Measurements from ENCODE around the gene NEURL2. TPM values are rescaled to one million over a fixed set of nuclear protein-coding genes. Genes with fewer than 3 reads are reported as not detected.

NEURL2 gene
- total and polyA plus RNA-seq, 4 donors: 2.4 to 7.0 (median 5.0) TPM

GRCh38 chr20:45890077-45890984 lies 677 bp downstream of the NEURL2 start:
- WGBS (ENCODE audit: insufficient coverage): under 1% methylated on average over 79 of the region's 79 CpGs
- H3K9me3 ChIP-seq (ENCODE audit: control insufficient read depth, insufficient read depth, low read length): no peaks in the 10 kb centered on the region
- no peaks in the 10 kb centered on the region for H3K27me3 ChIP-seq (ENCODE audit: control insufficient read depth, insufficient read depth, low read length)
- peak overlapping the region; percentile 94 for H3K4me3 ChIP-seq (ENCODE audit: low read depth, low read length)
- peaks cover 42% of the 10 kb centered on the region for H3K4me1 ChIP-seq (ENCODE audit: control insufficient read depth, insufficient read depth, low read length)
- peak; percentile 48 to 94 (median 62) for DNase-seq (ENCODE audit: low read depth in 4 of 6, low spot score in 6 of 6)
- H3K36me3 ChIP-seq (ENCODE audit: control insufficient read depth, insufficient read depth, low read length): peaks cover 41% of the 10 kb centered on the region
- peak overlapping the region; percentile 88 for H3K27ac ChIP-seq (ENCODE audit: low read depth, low read length)

DNA sequence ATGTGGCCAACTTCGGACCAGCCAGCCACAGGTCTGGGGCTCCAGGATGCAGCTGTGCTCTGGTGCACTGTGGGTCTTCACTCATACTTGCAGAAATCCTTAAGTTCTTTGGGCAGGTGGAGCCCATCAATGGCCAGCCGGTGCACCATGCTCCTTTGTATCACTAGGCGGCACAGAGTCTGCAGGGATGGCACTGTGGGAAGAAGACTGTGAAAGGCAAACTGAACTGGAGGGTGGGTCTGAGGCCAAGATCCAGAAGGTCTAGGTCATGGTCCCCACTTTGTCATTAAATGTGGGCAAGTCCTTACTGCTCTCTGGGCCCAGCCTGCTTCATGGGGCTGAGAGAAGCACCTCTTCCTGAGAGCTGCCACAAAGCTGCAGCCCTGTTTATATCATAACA lies 2.3 kb downstream of the NEURL2 start:
- H3K36me3 ChIP-seq (ENCODE audit: control insufficient read depth, insufficient read depth, low read length): peaks cover 47% of the 10 kb centered on the region
- WGBS (ENCODE audit: insufficient coverage): 91% methylated on average over 3 of the region's 3 CpGs
- H3K9me3 ChIP-seq (ENCODE audit: control insufficient read depth, insufficient read depth, low read length): no peaks in the 10 kb centered on the region
- H3K4me1 ChIP-seq (ENCODE audit: control insufficient read depth, insufficient read depth, low read length): peaks cover 42% of the 10 kb centered on the region
- no peak for DNase-seq (ENCODE audit: low read depth in 4 of 6, low spot score in 6 of 6)
- no peak overlapping the region for H3K27ac ChIP-seq (ENCODE audit: low read depth, low read length)
- H3K4me3 ChIP-seq (ENCODE audit: low read depth, low read length): no peak overlapping the region
- H3K27me3 ChIP-seq (ENCODE audit: control insufficient read depth, insufficient read depth, low read length): no peaks in the 10 kb centered on the region

- H3K4me3 ChIP-seq (ENCODE audit: low read depth, low read length): no peak within 1 kb of the TSS
- H3K27ac ChIP-seq (ENCODE audit: low read depth, low read length): no peak within 1 kb of the TSS
- H3K9me3 ChIP-seq (ENCODE audit: control insufficient read depth, insufficient read depth, low read length): no peaks in the 10 kb centered on the region
- H3K36me3 ChIP-seq (ENCODE audit: control insufficient read depth, insufficient read depth, low read length): peaks cover 53% of the 10 kb centered on the region
- peaks cover 35% of the 10 kb centered on the region for H3K4me1 ChIP-seq (ENCODE audit: control insufficient read depth, insufficient read depth, low read length)
- 100% methylated on average over 3 of the region's 8 CpGs for WGBS (ENCODE audit: insufficient coverage)
- H3K27me3 ChIP-seq (ENCODE audit: control insufficient read depth, insufficient read depth, low read length): no peaks in the 10 kb centered on the region
- DNase-seq (ENCODE audit: low read depth in 4 of 6, low spot score in 6 of 6): no peak
Measured at GRCh38 chr20:45887346-45887715, 3.7 kb downstream of the NEURL2 start, which contains the start of gene SPATA25. TSS of gene SPATA25 (minus strand) at chr20:45887622. CDS start at chr20:45887590, 32 bp downstream.

DNA sequence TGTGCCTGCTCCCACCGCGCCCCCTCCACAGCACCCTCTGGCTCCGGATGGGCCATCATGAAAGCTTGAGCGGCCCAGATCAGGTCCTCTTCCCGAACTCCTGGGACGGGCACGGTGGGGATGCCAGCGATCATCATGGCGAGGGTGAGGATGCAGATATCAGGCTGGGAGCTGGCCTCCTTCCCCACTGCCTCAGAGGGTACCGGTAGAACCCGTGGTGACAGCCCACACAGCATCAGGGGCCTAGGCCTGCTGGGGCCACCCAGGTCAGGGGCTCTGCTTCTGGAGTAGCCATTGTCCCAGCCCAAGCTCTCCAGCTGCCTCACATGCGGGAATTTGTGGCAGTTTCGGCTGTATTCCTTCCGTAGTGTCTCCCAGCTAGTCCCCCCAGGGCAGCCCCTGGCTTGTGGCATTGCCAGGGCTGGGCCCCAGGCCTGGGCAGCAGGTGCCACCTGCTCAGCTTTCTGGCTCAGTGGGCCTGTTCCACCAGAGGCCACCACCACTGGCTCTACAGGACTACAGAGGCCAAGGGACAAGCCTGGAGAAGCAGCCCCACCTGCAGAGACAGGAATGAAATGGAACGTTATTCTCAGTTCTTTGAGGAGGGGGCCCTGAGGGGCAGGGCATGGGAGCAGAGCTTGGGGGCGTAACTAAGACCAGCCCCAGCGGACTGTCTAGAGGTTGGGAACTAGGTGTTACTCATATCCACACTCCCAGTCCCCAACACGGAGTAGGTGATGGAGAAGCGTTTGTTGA lies 4.2 kb downstream of the NEURL2 start:
- Histone ChIP-seq H3K4me3 (ENCODE audit: low read depth, low read length) (no peak overlapping the region), H3K9me3 (ENCODE audit: control insufficient read depth, insufficient read depth, low read length) (no peaks in the 10 kb centered on the region), H3K36me3 (ENCODE audit: control insufficient read depth, insufficient read depth, low read length) (peaks cover 53% of the 10 kb centered on the region), H3K27ac (ENCODE audit: low read depth, low read length) (no peak overlapping the region), H3K27me3 (ENCODE audit: control insufficient read depth, insufficient read depth, low read length) (no peaks in the 10 kb centered on the region), H3K4me1 (ENCODE audit: control insufficient read depth, insufficient read depth, low read length) (peaks cover 32% of the 10 kb centered on the region)
- 84% methylated on average over 15 of the region's 19 CpGs for WGBS (ENCODE audit: insufficient coverage)
- DNase-seq (ENCODE audit: low read depth in 4 of 6, low spot score in 6 of 6): no peak

DNA sequence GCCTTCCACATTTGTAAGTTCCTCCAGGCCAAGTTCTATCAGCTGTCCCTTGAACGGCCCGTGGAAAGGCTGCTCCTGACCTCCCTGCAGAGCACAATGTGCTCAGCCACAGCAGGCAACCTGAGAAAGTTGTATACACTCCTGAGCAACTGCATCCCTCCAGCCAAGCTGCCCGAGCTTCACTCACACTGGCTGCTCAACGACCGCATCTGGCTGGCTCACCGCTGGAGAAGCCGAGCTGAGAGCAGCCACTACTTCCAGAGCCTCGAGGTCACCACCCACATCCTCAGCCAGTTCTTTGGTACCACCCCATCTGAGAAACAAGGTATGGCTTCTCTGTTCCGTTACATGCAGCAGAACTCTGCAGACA lies 7.9 kb downstream of the NEURL2 start:
- Histone ChIP-seq H3K27ac (ENCODE audit: low read depth, low read length) (no peak overlapping the region), H3K36me3 (ENCODE audit: control insufficient read depth, insufficient read depth, low read length) (peaks cover 56% of the 10 kb centered on the region), H3K9me3 (ENCODE audit: control insufficient read depth, insufficient read depth, low read length) (no peaks in the 10 kb centered on the region), H3K27me3 (ENCODE audit: control insufficient read depth, insufficient read depth, low read length) (no peaks in the 10 kb centered on the region), H3K4me1 (ENCODE audit: control insufficient read depth, insufficient read depth, low read length) (peaks cover 11% of the 10 kb centered on the region), H3K4me3 (ENCODE audit: low read depth, low read length) (no peak overlapping the region)
- 79% methylated on average over 9 of the region's 9 CpGs for WGBS (ENCODE audit: insufficient coverage)
- no peak for DNase-seq (ENCODE audit: low read depth in 4 of 6, low spot score in 6 of 6)

- WGBS (ENCODE audit: insufficient coverage): 98% methylated on average over 4 of the region's 4 CpGs
- DNase-seq (ENCODE audit: low read depth in 4 of 6, low spot score in 6 of 6): no peak
- no peaks in the 10 kb centered on the region for H3K27me3 ChIP-seq (ENCODE audit: control insufficient read depth, insufficient read depth, low read length)
- H3K36me3 ChIP-seq (ENCODE audit: control insufficient read depth, insufficient read depth, low read length): peaks cover 61% of the 10 kb centered on the region
- H3K4me3 ChIP-seq (ENCODE audit: low read depth, low read length): no peak overlapping the region
- peaks cover 11% of the 10 kb centered on the region for H3K4me1 ChIP-seq (ENCODE audit: control insufficient read depth, insufficient read depth, low read length)
- H3K27ac ChIP-seq (ENCODE audit: low read depth, low read length): no peak overlapping the region
- no peaks in the 10 kb centered on the region for H3K9me3 ChIP-seq (ENCODE audit: control insufficient read depth, insufficient read depth, low read length)
Measured at GRCh38 chr20:45882469-45883099, 8.4 kb downstream of the NEURL2 start.

DNA sequence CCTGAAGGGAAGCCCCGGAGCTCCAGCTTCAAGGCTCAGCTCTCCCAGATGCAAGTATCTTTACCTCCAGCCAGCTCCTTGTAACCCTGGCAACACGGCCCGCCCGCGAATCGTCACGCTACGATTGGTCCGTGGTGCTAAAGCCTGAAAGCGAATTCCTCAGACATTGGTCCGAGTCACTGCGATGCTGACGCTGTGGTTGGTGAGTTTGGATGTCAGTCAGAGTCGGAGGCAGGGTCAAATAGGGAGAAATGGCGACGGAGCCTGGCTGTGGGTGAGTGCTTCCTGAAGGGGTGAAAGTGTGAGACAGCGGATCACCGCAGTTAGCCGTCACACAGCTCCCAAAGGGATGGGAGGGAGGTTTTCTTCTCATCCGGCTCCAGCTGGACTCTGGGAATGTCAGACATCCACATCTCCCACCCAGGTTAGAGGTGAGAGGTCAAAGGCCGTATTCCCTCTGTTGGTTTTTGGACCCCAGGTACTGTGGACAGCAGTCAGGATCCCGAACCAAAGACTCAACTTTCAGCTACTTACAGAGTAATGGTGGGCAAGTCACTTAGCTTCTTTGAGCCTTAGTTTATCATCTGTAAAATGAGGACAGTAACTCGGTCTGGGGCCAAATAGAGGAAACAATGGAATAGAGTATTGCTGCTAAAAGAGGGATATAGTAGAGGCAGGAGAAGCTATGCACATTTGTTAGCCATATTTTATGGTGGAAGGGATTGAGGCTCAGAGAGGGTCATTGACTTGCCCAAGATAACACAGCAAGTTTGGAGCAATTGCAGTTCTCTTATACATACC lies 9.8 kb downstream of the NEURL2 start, which contains the start of gene ZSWIM1:
Gene ZSWIM1, plus strand, starts transcription at position 240 of the 801 bp plus-strand sequence. CDS start 1,366 bp downstream, outside the sequence.
- Histone ChIP-seq H3K27ac (ENCODE audit: low read depth, low read length) (peak within 1 kb of the TSS; percentile 50), H3K9me3 (ENCODE audit: control insufficient read depth, insufficient read depth, low read length) (no peaks in the 10 kb centered on the region), H3K4me3 (ENCODE audit: low read depth, low read length) (peak within 1 kb of the TSS; percentile 91), H3K27me3 (ENCODE audit: control insufficient read depth, insufficient read depth, low read length) (no peaks in the 10 kb centered on the region), H3K36me3 (ENCODE audit: control insufficient read depth, insufficient read depth, low read length) (peaks cover 56% of the 10 kb centered on the region), H3K4me1 (ENCODE audit: control insufficient read depth, insufficient read depth, low read length) (peaks cover 11% of the 10 kb centered on the region)
- 0% methylated on average over 16 of the region's 23 CpGs for WGBS (ENCODE audit: insufficient coverage)
- peak; percentile 98 to 100 (median 100) for DNase-seq (ENCODE audit: low read depth in 4 of 6, low spot score in 6 of 6)

- Histone ChIP-seq H3K4me3 (ENCODE audit: low read depth, low read length) (no peak overlapping the region), H3K9me3 (ENCODE audit: control insufficient read depth, insufficient read depth, low read length) (no peaks in the 10 kb centered on the region), H3K27ac (ENCODE audit: low read depth, low read length) (no peak overlapping the region), H3K27me3 (ENCODE audit: control insufficient read depth, insufficient read depth, low read length) (no peaks in the 10 kb centered on the region), H3K4me1 (ENCODE audit: control insufficient read depth, insufficient read depth, low read length) (peaks cover 11% of the 10 kb centered on the region), H3K36me3 (ENCODE audit: control insufficient read depth, insufficient read depth, low read length) (peaks cover 37% of the 10 kb centered on the region)
- no peak for DNase-seq (ENCODE audit: low read depth in 4 of 6, low spot score in 6 of 6)
- WGBS (ENCODE audit: insufficient coverage): 91% methylated on average over 13 of the region's 13 CpGs
Measured at GRCh38 chr20:45878076-45878761, 12.8 kb downstream of the NEURL2 start.
